ENCODE measurements around the gene NDUFA1. TPM values are rescaled to one million over a fixed set of nuclear protein-coding genes. Genes with fewer than 3 reads are reported as not detected.

Gene NDUFA1
- total and polyA plus RNA-seq, 9 of the 15 experiments (the other 6 are each of a cell fraction or from before 2014, with no cell fraction given), result 162 to 1,285 (median 383) TPM

GRCh38 chrX:119871599-119872395, at the start of gene NDUFA1, which contains the start of gene RNF113A (continued):
- TF ChIP-seq ZNF592 (IDR thresholded peaks at IDR 0.05) (0 out of 2 replicates have a peak, but pooled peaks have one; percentile 22), MGA (IDR thresholded peaks at IDR 0.05) (peak; percentile 81), ETV5 (CRISPR knock-in tag; IDR thresholded peaks at IDR 0.05; ENCODE audit: low read depth) (peak; percentile 85), HNRNPH1 (optimal IDR thresholded peaks at IDR 0.05; ENCODE audit: low read depth, low read length) (no peak), POLR2AphosphoS5 (IDR thresholded peaks at IDR 0.05; ENCODE audit: control insufficient read depth, insufficient read depth, low read depth, low read length) (peak; percentile 86), YY1 (IDR thresholded peaks at IDR 0.05; ENCODE audit: borderline replicate concordance in 1 of 3, control insufficient read depth in 1 of 3, extremely low read depth in 1 of 3, insufficient read depth in 3 of 3, insufficient read length in 1 of 3, insufficient replicate concordance in 2 of 3, low read depth in 1 of 3, low read length in 2 of 3) (peak in 2 of 3 experiments; percentile 43 to 58), DIDO1 (tag; IDR thresholded peaks at IDR 0.05; ENCODE audit: low read depth) (no peak), TEAD4 (IDR thresholded peaks at IDR 0.05; ENCODE audit: low read length) (peak; percentile 36; the same call in 1 of the 2 replicates), TEAD4 (CRISPR knock-in tag; IDR thresholded peaks at IDR 0.05; ENCODE audit: borderline replicate concordance) (no peak), ZNF197 (CRISPR knock-in tag; IDR thresholded peaks at IDR 0.05; ENCODE audit: low read depth) (no peak)

All from K562 (cell line).